ENCODE results near the gene PSMB8. TPM values are rescaled to one million over a fixed set of nuclear protein-coding genes. Genes with fewer than 3 reads are reported as not detected.

The PSMB8 gene
- total and polyA plus RNA-seq, 3 donors from 2014 or later: 4.6 to 35.7 (median 11.2) TPM

- H3K9me3 ChIP-seq: no peaks in the 10 kb centered on the region
- no peak overlapping the region for H3K4me3 ChIP-seq
- H3K36me3 ChIP-seq (ENCODE audit: low read depth, missing control alignments): no peaks in the 10 kb centered on the region
- WGBS, 2 donors: 79 to 91% methylated on average over 2 of the region's 2 CpGs
- DNase-seq: no peak
- no peak overlapping the region for H3K27ac ChIP-seq
- H3K27me3 ChIP-seq: no peaks in the 10 kb centered on the region
- peaks cover 8% of the 10 kb centered on the region for H3K4me1 ChIP-seq
- intact Hi-C loops (cut with DNase I; ENCODE audit: low total_unique reads): no loop called here
- TF ChIP-seq CTCF (IDR thresholded peaks at IDR 0.05): no peak
- no peak for TF ChIP-seq POLR2A (IDR thresholded peaks at IDR 0.05)
Measured at GRCh38 chr6:32836873-32837272, 7.0 kb downstream of the PSMB8 start.

GRCh38 chr6:32835167-32835893 lies 8.5 kb downstream of the PSMB8 start:
- no peak overlapping the region for H3K4me3 ChIP-seq
- H3K27me3 ChIP-seq: no peaks in the 10 kb centered on the region
- 95 to 96% methylated on average over 16 of the region's 16 CpGs for WGBS, 2 donors
- H3K4me1 ChIP-seq: peaks cover 8% of the 10 kb centered on the region
- intact Hi-C loops (cut with DNase I; ENCODE audit: low total_unique reads): no loop called here
- no peaks in the 10 kb centered on the region for H3K36me3 ChIP-seq (ENCODE audit: low read depth, missing control alignments)
- no peaks in the 10 kb centered on the region for H3K9me3 ChIP-seq
- no peak for DNase-seq
- TF ChIP-seq POLR2A (IDR thresholded peaks at IDR 0.05) (no peak), CTCF (IDR thresholded peaks at IDR 0.05) (no peak)
- no peak overlapping the region for H3K27ac ChIP-seq

GRCh38 chr6:32833664-32834063 lies 10.2 kb downstream of the PSMB8 start:
- no peak for TF ChIP-seq CTCF (IDR thresholded peaks at IDR 0.05)
- no peak for TF ChIP-seq POLR2A (IDR thresholded peaks at IDR 0.05)
- intact Hi-C loops (cut with DNase I; ENCODE audit: low total_unique reads): no loop called here
- H3K4me1 ChIP-seq: peaks cover 4% of the 10 kb centered on the region
- DNase-seq: no peak
- no peaks in the 10 kb centered on the region for H3K9me3 ChIP-seq
- no peak overlapping the region for H3K27ac ChIP-seq
- no peaks in the 10 kb centered on the region for H3K36me3 ChIP-seq (ENCODE audit: low read depth, missing control alignments)
- 85 to 87% methylated on average over 5 of the region's 5 CpGs for WGBS, 2 donors
- no peak overlapping the region for H3K4me3 ChIP-seq
- H3K27me3 ChIP-seq: no peaks in the 10 kb centered on the region

GRCh38 chr6:32832535-32832934 lies 11.3 kb downstream of the PSMB8 start:
- peaks cover under 1% of the 10 kb centered on the region for H3K4me1 ChIP-seq
- H3K4me3 ChIP-seq: no peak overlapping the region
- no peak for DNase-seq
- H3K36me3 ChIP-seq (ENCODE audit: low read depth, missing control alignments): no peaks in the 10 kb centered on the region
- no peak for TF ChIP-seq CTCF (IDR thresholded peaks at IDR 0.05)
- TF ChIP-seq POLR2A (IDR thresholded peaks at IDR 0.05): no peak
- H3K27me3 ChIP-seq: no peaks in the 10 kb centered on the region
- intact Hi-C loops (cut with DNase I; ENCODE audit: low total_unique reads): no loop called here
- H3K27ac ChIP-seq: no peak overlapping the region
- H3K9me3 ChIP-seq: no peaks in the 10 kb centered on the region
- 85 to 90% methylated on average over 12 to 13 of the region's 13 CpGs for WGBS, 2 donors

GRCh38 chr6:32830936-32831335 lies 12.9 kb downstream of the PSMB8 start:
- intact Hi-C loops (cut with DNase I; ENCODE audit: low total_unique reads): no loop called here
- 74 to 93% methylated on average over 5 of the region's 5 CpGs for WGBS, 2 donors

More at GRCh38 chr6:32830936-32831335, 12.9 kb downstream of the PSMB8 start:
- TF ChIP-seq POLR2A (IDR thresholded peaks at IDR 0.05) (no peak), CTCF (IDR thresholded peaks at IDR 0.05) (no peak)
- Histone ChIP-seq H3K4me1 (no peaks in the 10 kb centered on the region), H3K36me3 (ENCODE audit: low read depth, missing control alignments) (no peaks in the 10 kb centered on the region), H3K4me3 (no peak overlapping the region), H3K27me3 (no peaks in the 10 kb centered on the region), H3K27ac (no peak overlapping the region), H3K9me3 (no peaks in the 10 kb centered on the region)
- no peak for DNase-seq

Measured in testis (tissue), 3 donors.